ENCODE results near the gene PKD1.
"Not testable (repeated sequence)": the region's sequence is repeated elsewhere in the genome, so short reads cannot be mapped to it uniquely, and the experiment has no call there.

Gene PKD1

GRCh38 chr16:2150418-2151187 is 14.9 kb upstream of the PKD1 start:
- DNase-seq (ENCODE audit: low spot score), result no peak

DNA sequence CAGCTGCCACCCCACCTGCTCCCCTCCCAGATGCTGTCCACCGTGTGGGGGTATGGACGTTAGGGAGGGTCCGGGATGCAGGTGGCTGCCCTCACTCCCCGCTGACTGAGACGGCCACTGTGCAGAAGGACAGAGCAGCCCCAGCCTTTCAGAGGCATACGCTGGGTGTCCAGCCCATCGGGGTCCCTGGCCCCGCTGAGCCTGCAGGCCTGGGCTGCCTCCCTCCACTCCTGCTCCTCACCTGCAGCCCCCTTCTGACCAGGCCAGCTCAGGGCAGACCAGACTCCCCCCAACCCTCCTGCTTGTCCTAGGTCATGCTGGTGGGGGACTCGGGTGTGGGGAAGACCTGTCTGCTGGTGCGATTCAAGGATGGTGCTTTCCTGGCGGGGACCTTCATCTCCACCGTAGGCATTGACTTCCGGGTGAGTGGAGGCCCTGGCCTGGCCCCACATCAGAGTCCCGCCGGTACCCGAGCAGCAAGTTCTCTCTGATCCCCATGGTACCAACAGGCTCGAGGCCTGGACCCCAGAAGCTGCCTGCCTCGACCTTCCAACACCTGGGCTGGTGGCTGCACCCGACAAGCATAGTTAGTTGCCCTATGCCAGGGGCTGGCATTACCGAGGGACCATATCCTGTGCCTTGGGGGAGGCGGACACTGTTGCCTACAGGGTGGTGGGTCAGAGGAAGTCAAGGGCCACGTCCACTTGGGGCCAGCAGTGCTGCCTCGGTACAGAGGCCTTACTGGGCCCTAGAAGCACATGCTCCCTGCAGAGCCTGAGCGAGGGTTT is 14.1 kb upstream of the PKD1 start:
- no peak for DNase-seq (ENCODE audit: low spot score)

DNA sequence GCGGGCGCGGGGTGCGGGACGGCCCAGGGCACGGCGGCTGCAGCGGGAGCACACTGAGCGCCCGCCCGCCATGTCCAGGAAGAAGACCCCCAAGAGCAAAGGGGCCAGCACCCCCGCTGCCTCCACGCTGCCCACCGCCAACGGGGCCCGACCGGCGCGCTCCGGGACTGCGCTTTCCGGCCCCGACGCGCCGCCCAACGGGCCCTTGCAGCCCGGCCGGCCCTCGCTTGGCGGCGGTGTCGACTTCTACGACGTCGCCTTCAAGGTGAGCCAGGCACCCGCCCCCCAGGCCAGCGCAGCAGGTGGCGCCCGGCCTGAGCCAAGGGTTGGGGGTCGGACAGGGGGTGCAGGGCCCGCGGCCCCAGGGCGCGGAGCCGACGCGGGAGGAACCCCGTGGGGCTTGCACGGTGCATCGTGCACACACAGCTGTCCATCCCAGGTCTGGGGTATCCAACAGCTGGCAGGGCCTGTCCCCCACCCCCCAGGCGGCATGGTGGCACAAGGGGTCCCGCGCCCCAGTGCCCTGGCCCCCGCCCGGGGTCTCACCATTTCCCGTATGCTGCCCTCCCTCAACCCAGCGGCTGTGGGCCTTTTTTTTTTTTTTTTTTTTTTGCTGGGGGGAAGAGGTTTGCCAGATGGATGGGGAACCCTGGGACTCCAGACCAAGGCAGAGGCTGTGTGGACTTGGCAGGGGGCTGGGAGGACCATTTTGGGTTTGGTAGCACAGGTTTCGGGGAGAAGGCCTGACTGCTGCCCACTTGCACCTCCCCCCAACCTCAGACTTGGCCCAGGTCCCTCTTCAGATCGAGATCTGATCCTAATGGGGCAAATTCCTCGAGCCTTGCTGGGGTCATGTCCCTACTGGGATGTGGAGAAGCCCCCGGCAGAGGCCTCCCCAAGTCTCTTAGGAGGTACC is 13.3 kb upstream of the PKD1 start:
- no peak for DNase-seq (ENCODE audit: low spot score)

DNA sequence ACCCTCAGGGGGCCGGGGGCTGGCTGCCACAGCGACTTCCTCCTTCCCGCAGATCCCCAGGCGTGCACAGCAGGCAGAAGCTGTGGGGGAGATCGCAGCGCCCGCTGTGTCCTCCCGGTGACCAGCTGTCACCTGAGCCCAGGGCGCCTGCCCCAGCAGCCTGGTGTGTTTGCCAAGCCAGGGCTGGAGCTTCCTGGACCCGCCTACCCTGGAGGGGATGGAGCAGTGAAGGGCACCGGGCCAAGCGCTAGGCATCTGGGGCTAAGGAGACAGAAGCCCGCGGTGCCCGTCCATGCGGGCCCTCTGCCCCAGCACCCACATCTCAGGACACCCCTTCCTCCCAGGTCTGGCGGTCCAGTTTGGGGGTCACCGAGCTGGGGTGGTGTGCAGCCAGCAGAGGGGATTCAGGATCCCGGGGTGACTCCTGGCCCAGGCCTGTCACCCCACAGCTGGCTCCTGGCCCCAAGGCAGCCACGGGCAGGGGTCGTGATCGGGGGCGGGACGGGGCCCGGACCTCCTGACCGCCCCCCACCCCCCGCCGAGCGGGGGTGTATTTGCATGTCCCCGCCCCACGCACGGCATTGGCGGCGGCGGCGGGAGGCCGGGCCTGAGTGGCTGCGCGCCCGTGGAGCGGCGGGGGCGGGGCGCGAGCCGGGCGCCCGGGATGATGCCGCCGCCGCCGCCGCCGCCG is 12.4 kb upstream of the PKD1 start, which contains the start of gene RAB26:
RAB26 (plus strand) TSS at position 645 of the 691 bp plus-strand sequence. CDS start 159 bp downstream, outside the sequence.
- DNase-seq (ENCODE audit: low spot score), result peak; percentile 73

GRCh38 chr16:2147378-2147777 is 11.7 kb upstream of the PKD1 start:
- no peak for DNase-seq (ENCODE audit: low spot score)

DNA sequence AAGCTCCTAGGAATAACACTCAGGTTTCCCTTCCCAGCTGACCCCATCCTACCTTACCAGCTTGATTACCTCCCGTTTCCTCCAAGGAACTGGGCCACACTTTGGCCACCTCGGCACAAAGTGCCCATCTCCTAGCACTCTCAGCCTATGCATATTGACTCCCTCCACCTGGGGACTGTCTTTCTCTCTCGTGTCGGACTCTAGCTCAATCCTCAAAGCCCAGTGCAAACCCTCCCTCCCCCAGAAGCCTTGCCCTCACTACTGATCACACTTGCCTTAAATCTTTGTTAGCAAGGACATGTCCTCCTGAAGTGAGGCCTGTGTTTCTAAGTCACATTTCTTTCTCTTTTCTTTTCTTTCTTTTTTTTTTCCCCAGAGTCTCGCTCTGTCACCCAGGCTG is 10.1 kb upstream of the PKD1 start:
- DNase-seq (ENCODE audit: low spot score), result no peak

- DNase-seq (ENCODE audit: low spot score), result no peak
These were observed 8.3 kb upstream of the PKD1 start for GRCh38 chr16:2143878-2144485.

- DNase-seq (ENCODE audit: low spot score), result no peak
These were observed 7.5 kb upstream of the PKD1 start for GRCh38 chr16:2142942-2143877.

GRCh38 chr16:2135071-2135470 is 627 bp downstream of the PKD1 start:
- not testable (repeated sequence) for DNase-seq (ENCODE audit: low spot score)

- DNase-seq (ENCODE audit: low spot score), result not testable (repeated sequence)
These were observed 1.9 kb downstream of the PKD1 start for GRCh38 chr16:2133797-2134196.

- not testable (repeated sequence) for DNase-seq (ENCODE audit: low spot score)
These were observed 5.7 kb downstream of the PKD1 start for GRCh38 chr16:2129890-2130447.

GRCh38 chr16:2129251-2129650 is 6.4 kb downstream of the PKD1 start:
- DNase-seq (ENCODE audit: low spot score), result not testable (repeated sequence)

- DNase-seq (ENCODE audit: low spot score), result not testable (repeated sequence)
These were observed 7.9 kb downstream of the PKD1 start for GRCh38 chr16:2127630-2128280.

DNA sequence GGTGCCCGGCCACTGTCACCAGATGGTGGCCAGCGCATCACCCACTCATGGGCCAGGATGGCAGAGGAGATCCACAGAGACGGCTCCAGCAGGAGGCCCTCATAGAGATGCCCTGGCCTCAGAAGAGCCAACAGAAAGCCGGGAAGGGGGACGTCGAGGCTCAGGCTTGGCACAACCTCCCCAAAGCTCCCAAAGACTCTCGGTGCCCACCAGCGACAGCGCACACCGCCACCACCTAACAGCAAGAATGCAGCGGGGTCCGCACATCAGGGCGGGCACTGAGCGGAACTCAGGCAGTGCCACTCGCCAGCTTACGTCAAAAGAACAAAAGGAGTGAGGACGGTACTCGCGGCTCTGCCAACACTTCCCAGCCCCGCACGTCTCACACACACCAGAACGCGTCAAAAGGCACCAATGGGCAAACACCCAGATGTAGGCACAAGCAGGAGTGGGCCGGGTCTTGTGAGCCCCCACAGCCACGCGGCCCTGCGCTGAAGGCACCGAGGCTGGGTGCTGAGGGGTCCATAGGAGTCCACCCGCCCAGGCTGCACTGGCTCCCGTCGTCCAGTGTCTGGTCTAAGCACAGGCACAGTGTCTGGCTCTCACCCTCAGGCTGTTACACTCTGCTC is 8.7 kb downstream of the PKD1 start:
- not testable (repeated sequence) for DNase-seq (ENCODE audit: low spot score)

- not testable (repeated sequence) for DNase-seq (ENCODE audit: low spot score)
These were observed 9.4 kb downstream of the PKD1 start for GRCh38 chr16:2126161-2126743.

GRCh38 chr16:2125609-2126008 is 10.1 kb downstream of the PKD1 start:
- not testable (repeated sequence) for DNase-seq (ENCODE audit: low spot score)

DNA sequence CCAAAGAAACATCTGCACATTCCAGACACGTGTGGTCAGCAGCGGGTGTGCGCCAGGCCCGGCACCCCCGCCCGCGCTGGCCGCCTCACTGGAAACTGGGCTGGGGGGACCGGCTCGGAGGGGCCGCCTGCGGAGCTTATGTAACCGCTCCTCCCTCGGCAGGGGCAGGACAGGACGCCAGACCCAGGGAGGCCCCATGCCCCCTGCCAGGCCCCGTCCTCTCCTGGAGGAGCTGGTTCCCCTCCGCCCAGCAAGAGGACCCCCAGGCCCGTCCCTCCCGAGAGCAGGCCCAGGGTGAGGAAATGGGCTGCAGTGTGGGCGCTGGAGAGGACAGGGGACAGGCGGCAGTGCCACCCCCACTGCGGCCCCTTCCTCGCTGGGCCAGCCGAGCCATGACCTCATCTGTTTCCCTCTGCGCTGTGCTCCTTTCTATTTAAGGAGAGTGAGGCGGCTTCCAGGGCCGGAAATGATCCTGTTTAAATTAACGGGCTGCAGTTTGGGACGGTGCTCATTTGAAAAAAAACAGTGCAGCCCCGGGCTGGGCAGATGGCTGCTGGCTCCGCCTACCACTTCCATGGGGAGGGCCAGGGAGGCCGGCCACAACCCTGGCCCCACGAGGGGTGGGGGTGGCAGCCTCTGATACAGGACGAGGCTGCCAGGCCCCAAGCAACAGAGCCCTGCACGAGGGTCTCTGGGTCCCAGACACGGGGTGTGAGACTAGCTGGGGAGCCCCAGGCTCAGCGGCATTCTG is 10.8 kb downstream of the PKD1 start:
- DNase-seq (ENCODE audit: low spot score), result peak; percentile 32

GRCh38 chr16:2124377-2124693 is 11.4 kb downstream of the PKD1 start:
- not testable (repeated sequence) for DNase-seq (ENCODE audit: low spot score)

Data from AG20443 (cell line).